AG09309 (cell line): ENCODE data around the gene DNM3.

Experiments
- DNase-seq: peaks from one replicate; pipeline ENCODE4 v3.0.0-alpha.2; 2010; ENCODE audit warnings: low read depth
- H3K4me3 ChIP-seq: 2 replicates; pipeline ENCODE4 v1.5.1; 2011; ENCODE audit warnings: mild to moderate bottlenecking, low read depth, low read length, moderate library complexity; ENCODE audit not compliant: control insufficient read depth
- TF ChIP-seq, protein P1 (sequence below): IDR thresholded peaks from 2 replicates; pipeline ENCODE4 v1.5.1; 2011; ENCODE audit warnings: mild to moderate bottlenecking, low read depth, low read length, inconsistent platforms; ENCODE audit not compliant: insufficient read depth, control insufficient read depth; ENCODE audit errors: missing control alignments

The DNM3 gene

GRCh38 chr1:171849245-171849898, 8.1 kb downstream of the DNM3 start:
- H3K4me3 ChIP-seq = no peak overlapping the region
- TF ChIP-seq, protein P1, sequence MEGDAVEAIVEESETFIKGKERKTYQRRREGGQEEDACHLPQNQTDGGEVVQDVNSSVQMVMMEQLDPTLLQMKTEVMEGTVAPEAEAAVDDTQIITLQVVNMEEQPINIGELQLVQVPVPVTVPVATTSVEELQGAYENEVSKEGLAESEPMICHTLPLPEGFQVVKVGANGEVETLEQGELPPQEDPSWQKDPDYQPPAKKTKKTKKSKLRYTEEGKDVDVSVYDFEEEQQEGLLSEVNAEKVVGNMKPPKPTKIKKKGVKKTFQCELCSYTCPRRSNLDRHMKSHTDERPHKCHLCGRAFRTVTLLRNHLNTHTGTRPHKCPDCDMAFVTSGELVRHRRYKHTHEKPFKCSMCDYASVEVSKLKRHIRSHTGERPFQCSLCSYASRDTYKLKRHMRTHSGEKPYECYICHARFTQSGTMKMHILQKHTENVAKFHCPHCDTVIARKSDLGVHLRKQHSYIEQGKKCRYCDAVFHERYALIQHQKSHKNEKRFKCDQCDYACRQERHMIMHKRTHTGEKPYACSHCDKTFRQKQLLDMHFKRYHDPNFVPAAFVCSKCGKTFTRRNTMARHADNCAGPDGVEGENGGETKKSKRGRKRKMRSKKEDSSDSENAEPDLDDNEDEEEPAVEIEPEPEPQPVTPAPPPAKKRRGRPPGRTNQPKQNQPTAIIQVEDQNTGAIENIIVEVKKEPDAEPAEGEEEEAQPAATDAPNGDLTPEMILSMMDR = no peak
- DNase-seq = no peak

GRCh38 chr1:171850651-171851350, 9.5 kb downstream of the DNM3 start:
- no peak for DNase-seq
- no peak overlapping the region for H3K4me3 ChIP-seq
- TF ChIP-seq, protein P1 = no peak

DNA sequence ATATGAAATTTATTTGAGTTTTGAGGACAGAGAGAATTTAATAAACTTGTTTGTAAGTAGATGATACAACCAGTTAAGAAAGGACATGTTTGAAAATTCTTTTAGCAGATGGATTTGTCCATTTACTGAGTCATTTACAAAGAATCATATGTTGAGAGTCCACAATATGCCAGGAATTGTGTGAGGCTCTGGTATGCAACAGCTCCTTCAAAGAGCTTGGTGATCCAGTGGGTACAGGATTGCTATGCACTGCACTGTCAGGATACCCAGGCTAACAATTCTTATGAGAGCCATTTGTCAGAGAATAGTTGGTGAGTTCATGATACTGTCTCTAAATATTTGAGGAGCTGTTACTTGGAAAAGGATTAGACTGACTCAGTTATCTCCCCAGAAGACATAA, 11.0 kb downstream of the DNM3 start:
- no peak overlapping the region for H3K4me3 ChIP-seq
- TF ChIP-seq, protein P1 = no peak
- no peak for DNase-seq

DNA sequence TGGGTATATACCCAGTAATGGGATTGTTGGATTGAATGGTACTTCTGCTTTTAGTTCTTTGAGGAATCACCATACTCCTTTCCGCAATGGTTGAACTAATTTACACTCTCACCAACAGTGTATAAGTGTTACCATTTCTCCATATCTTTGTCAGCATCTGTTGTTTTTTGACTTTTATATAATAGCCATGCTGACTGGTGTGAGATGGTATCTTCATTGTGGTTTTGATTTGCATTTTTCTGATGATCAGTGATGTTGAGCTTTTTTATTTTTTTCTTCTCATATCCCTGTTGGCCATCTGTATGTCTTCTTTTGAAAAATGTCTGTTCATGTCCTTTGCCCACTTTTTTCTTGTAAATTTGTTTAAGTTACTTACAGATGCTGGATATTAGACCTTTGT, 14.1 kb downstream of the DNM3 start:
- TF ChIP-seq, protein P1 = no peak
- no peak overlapping the region for H3K4me3 ChIP-seq
- DNase-seq = no peak

- no peak for DNase-seq
- no peak overlapping the region for H3K4me3 ChIP-seq
- TF ChIP-seq, protein P1 = no peak
Measured at GRCh38 chr1:171858696-171859095, 17.4 kb downstream of the DNM3 start.

DNA sequence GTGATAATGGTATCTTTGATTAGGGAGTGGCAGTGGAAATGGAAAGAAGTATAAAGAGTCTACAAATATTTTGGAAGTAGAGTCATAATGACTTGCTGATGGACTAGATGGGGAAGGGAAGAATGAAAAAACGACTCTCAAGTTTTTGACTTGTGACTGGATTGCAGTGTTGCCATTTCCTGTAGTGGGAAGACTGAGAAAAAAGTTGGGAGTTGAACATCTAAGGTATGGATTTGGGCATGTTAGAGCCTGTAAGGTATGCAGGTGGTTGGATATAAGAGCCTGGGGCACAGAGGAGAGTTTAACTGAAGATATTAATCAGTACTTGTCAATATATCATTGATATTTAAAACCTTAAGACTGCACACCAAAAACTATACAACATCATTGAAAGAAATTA, 19.4 kb downstream of the DNM3 start:
- DNase-seq = no peak
- no peak overlapping the region for H3K4me3 ChIP-seq
- TF ChIP-seq, protein P1 = no peak
